HCT116 (cell line): ENCODE measurements around the gene PRMT9. TPM values are rescaled to one million over a fixed set of nuclear protein-coding genes. Genes with fewer than 3 reads are reported as not detected.

Source experiments
- ATAC-seq: fragments of 200-7000 bp; cut with Tn5 transposase; 2 replicates; pipeline ENCODE4 v1.9.1; 2020; ENCODE audit warnings: mild to moderate bottlenecking, moderate library complexity
- BruUV-seq: library from RNA; stranded (reverse); fragments of 400-500 nt; replicated peaks from 2 replicates; lab custom pipeline; 2021; lab: Mats Ljungman, UMichigan
- CTCF ChIA-PET: fragments of 300-600 bp; sonication (Branson Sonifier 250); formaldehyde crosslinking; loops from one replicate; lab custom pipeline; 2021; ENCODE audit warnings: antibody characterized with exemption; lab: Charles Lee
- POLR2A ChIA-PET: fragments of 300-600, 350-600 bp; sonication (Branson Sonifier 250); formaldehyde crosslinking; loops from one replicate; lab custom pipeline; 2021; ENCODE audit warnings: antibody characterized with exemption; lab: Charles Lee
- RAD21 ChIA-PET, 2 experiments: fragments of 300-600 bp; sonication (Branson Sonifier 250); formaldehyde crosslinking; loops; one replicate each; lab custom pipeline; 2023; ENCODE audit warnings: low total read pairs in 2 of 2; ENCODE audit not compliant: uncharacterized antibody in 2 of 2, unreplicated experiment in 2 of 2, low non-redundant PET in 1 of 2; lab: Charles Lee
- DNase-seq: peaks from one replicate; pipeline ENCODE4 v3.0.0-alpha.2; 2010; ENCODE audit warnings: low read depth, low spot score
- H2AFZ ChIP-seq: fragments of 200-600 bp; shearing (Covaris generic), sonication (generic); 2 replicates; pipeline ENCODE4 v1.6.1; 2017; ENCODE audit warnings: low read depth, mixed run types, mixed read lengths, antibody characterized with exemption, low read length; ENCODE audit not compliant: poor library complexity, severe bottlenecking
- H3K27ac ChIP-seq: 2 replicates; pipeline ENCODE4 v1.5.1; 2012; ENCODE audit warnings: low read depth, low read length
- H3K27me3 ChIP-seq: fragments of 200-600 bp; sonication (generic); 2 replicates; pipeline ENCODE4 v1.6.1; 2016; ENCODE audit warnings: mixed run types, low read length, mixed read lengths; ENCODE audit not compliant: insufficient read depth
- H3K36me3 ChIP-seq, 2 experiments: fragments of 200-500 bp in 1 of 2; fragments of 200-600 bp in 1 of 2; sonication (Bioruptor generic) in 1 of 2; sonication (generic) in 1 of 2; 2 replicates each; pipeline versions ENCODE4 v1.5.1 to v1.6.1; 2014 to 2016; ENCODE audit warnings: low read length in 2 of 2, inconsistent platforms in 1 of 2, mixed read lengths in 1 of 2, mixed run types in 1 of 2; ENCODE audit not compliant: insufficient read depth in 2 of 2, control insufficient read depth in 1 of 2
- H3K4me1 ChIP-seq, 2 experiments: fragments of 200-600 bp in 1 of 2; sonication (generic) in 1 of 2; 2 replicates each; pipeline versions ENCODE4 v1.5.1 to v1.6.1; 2012 to 2017; ENCODE audit warnings: low read length in 2 of 2, inconsistent platforms in 1 of 2, mild to moderate bottlenecking in 1 of 2, mixed read lengths in 1 of 2, mixed run types in 1 of 2, moderate library complexity in 1 of 2; ENCODE audit not compliant: insufficient read depth in 2 of 2, control insufficient read depth in 1 of 2
- H3K4me2 ChIP-seq: fragments of 200-600 bp; sonication (generic); 2 replicates; pipeline ENCODE4 v1.6.1; 2017; ENCODE audit warnings: mixed run types, low read length, mixed read lengths
- H3K4me3 ChIP-seq, 2 experiments: fragments of 200-600 bp in 1 of 2; sonication (generic) in 1 of 2; replicated peaks in 1 of 2; 2 replicates each; pipeline ENCODE4 v1.5.1; 2011 to 2016; ENCODE audit warnings: low read length in 2 of 2, control low read depth in 1 of 2, low read depth in 1 of 2, mild to moderate bottlenecking in 1 of 2, mixed read lengths in 1 of 2, mixed run types in 1 of 2
- H3K79me2 ChIP-seq: fragments of 200-600 bp; sonication (generic); 2 replicates; pipeline ENCODE4 v1.6.1; 2017; ENCODE audit warnings: mild to moderate bottlenecking, mixed run types, low read length, moderate library complexity, mixed read lengths; ENCODE audit not compliant: insufficient read depth
- H3K9ac ChIP-seq: fragments of 200-600 bp; sonication (generic); 2 replicates; pipeline ENCODE4 v1.6.1; 2016; ENCODE audit warnings: low read length, mixed read lengths
- H3K9me2 ChIP-seq: fragments of 200-600 bp; sonication (generic), shearing (Covaris generic); 2 replicates; pipeline ENCODE4 v1.6.1; 2017; ENCODE audit warnings: mixed run types, mild to moderate bottlenecking, moderate library complexity; ENCODE audit not compliant: insufficient read depth
- H3K9me3 ChIP-seq, 2 experiments: fragments of 200-500 bp in 1 of 2; fragments of 200-600 bp in 1 of 2; sonication (Bioruptor generic) in 1 of 2; sonication (generic) in 1 of 2; 2 replicates each; pipeline ENCODE4 v1.6.1; 2014 to 2017; ENCODE audit warnings: low read length in 2 of 2, mixed read lengths in 2 of 2, inconsistent platforms in 1 of 2, low read depth in 1 of 2, mild to moderate bottlenecking in 1 of 2, mixed run types in 1 of 2, moderate library complexity in 1 of 2; ENCODE audit not compliant: control insufficient read depth in 1 of 2, insufficient read depth in 1 of 2
- H4K20me1 ChIP-seq: fragments of 200-600 bp; sonication (generic), shearing (Covaris generic); 2 replicates; pipeline ENCODE4 v1.6.1; 2017; ENCODE audit warnings: mixed run types, mild to moderate bottlenecking, moderate library complexity; ENCODE audit not compliant: insufficient read depth
- CBX3 ChIP-seq: IDR thresholded peaks from 2 replicates; pipeline ENCODE4 v1.6.1; 2012; ENCODE audit warnings: low read depth
- CTCF ChIP-seq, 3 experiments: fragments of 200-600 bp in 1 of 3; sonication (generic) in 1 of 3; IDR thresholded peaks in 2 of 3; conservative IDR thresholded peaks in 1 of 3; 2 replicates each; pipeline ENCODE4 v1.5.1; 2012 to 2017; ENCODE audit warnings: low read depth in 2 of 3, low read length in 2 of 3, antibody characterized with exemption in 1 of 3, borderline replicate concordance in 1 of 3, control low read depth in 1 of 3, mild to moderate bottlenecking in 1 of 3, mixed read lengths in 1 of 3, mixed run types in 1 of 3, moderate library complexity in 1 of 3; ENCODE audit not compliant: insufficient read depth in 1 of 3
- EGR1 ChIP-seq: IDR thresholded peaks from 2 replicates; pipeline ENCODE4 v1.6.1; 2012; ENCODE audit warnings: low read depth
- ELF1 ChIP-seq: IDR thresholded peaks from 2 replicates; pipeline ENCODE4 v1.6.1; 2012; ENCODE audit warnings: low read depth, borderline replicate concordance
- EZH2 ChIP-seq: fragments of 200-600 bp; sonication (generic); IDR thresholded peaks from 2 replicates; pipeline ENCODE4 v1.6.1; 2017; ENCODE audit warnings: antibody characterized with exemption, mixed run types
- EZH2phosphoT487 ChIP-seq: fragments of 200-600 bp; IDR thresholded peaks from 2 replicates; pipeline ENCODE4 v1.6.1; 2018; ENCODE audit warnings: antibody characterized with exemption, borderline replicate concordance
- FOSL1 ChIP-seq: IDR thresholded peaks from 2 replicates; pipeline ENCODE4 v1.6.1; 2012; ENCODE audit warnings: low read depth
- JUND ChIP-seq: IDR thresholded peaks from 2 replicates; pipeline ENCODE4 v1.6.1; 2012
- MAX ChIP-seq: IDR thresholded peaks from 2 replicates; pipeline ENCODE4 v1.6.1; 2012
- POLR2A ChIP-seq: IDR thresholded peaks from 2 replicates; pipeline ENCODE4 v1.7.0; 2011; ENCODE audit warnings: borderline replicate concordance; ENCODE audit not compliant: insufficient read depth, insufficient read length; ENCODE audit errors: extremely low read depth
- POLR2AphosphoS5 ChIP-seq: IDR thresholded peaks from 2 replicates; pipeline ENCODE4 v1.6.1; 2011; ENCODE audit warnings: mild to moderate bottlenecking, low read depth, low read length, moderate library complexity
- RAD21 ChIP-seq: IDR thresholded peaks from 2 replicates; pipeline ENCODE4 v1.6.1; 2012; ENCODE audit warnings: low read depth, mild to moderate bottlenecking
- REST ChIP-seq: IDR thresholded peaks from 2 replicates; pipeline ENCODE4 v1.6.1; 2012; ENCODE audit warnings: low read depth
- SP1 ChIP-seq: IDR thresholded peaks from 2 replicates; pipeline ENCODE4 v1.6.1; 2012; ENCODE audit warnings: low read depth
- SRF ChIP-seq: IDR thresholded peaks from 2 replicates; pipeline ENCODE4 v1.6.1; 2012; ENCODE audit warnings: low read depth
- YY1 ChIP-seq: IDR thresholded peaks from 2 replicates; pipeline ENCODE4 v1.6.1; 2011; ENCODE audit warnings: low read length, low read depth, moderate library complexity, mild to moderate bottlenecking; ENCODE audit not compliant: insufficient replicate concordance; ENCODE audit errors: extremely low read depth
- ZNF274 ChIP-seq: fragments of 200-500 bp; sonication (Bioruptor generic); IDR thresholded peaks from 2 replicates; pipeline ENCODE4 v1.6.1; 2014; ENCODE audit warnings: mild to moderate bottlenecking, low read depth, low read length, inconsistent platforms
- intact Hi-C: fragments of 100-400 bp; cut with micrococcal nuclease; formaldehyde crosslinking; loops from 2 replicates; pipeline ENCODE4 v1.10.0; 2022
- total RNA-seq: library from RNA; stranded (reverse); gene quantifications from one replicate; pipeline ENCODE4 v1.2.1, GENCODE V29; 2021; ENCODE audit not compliant: unreplicated experiment
- TF ChIP-seq, protein P1 (sequence below): IDR thresholded peaks from 2 replicates; pipeline ENCODE4 v1.6.1; 2011; ENCODE audit warnings: mild to moderate bottlenecking, low read length, moderate library complexity; ENCODE audit not compliant: insufficient replicate concordance; ENCODE audit errors: extremely low read depth
- TF ChIP-seq, protein P2 (sequence below): IDR thresholded peaks from 2 replicates; pipeline ENCODE4 v1.6.1; 2012

PRMT9 gene
- total RNA-seq, 1 experiment from 2014 or later, result 5.8 TPM

GRCh38 chr4:147717878-147718277 lies 33.9 kb upstream of the PRMT9 start:
- H3K27ac ChIP-seq, result no peak overlapping the region
- no peaks in the 10 kb centered on the region for H3K27me3 ChIP-seq
- no peak overlapping the region for H3K9ac ChIP-seq
- H3K36me3 ChIP-seq, result no peaks in the 10 kb centered on the region
- ChIA-PET CTCF (no interaction called here), RAD21 (no interaction called here), POLR2A (no interaction called here)
- no peaks in the 10 kb centered on the region for H4K20me1 ChIP-seq
- H3K79me2 ChIP-seq, result no peaks in the 10 kb centered on the region
- H3K4me3 ChIP-seq, result no peak overlapping the region
- ATAC-seq (no peak), DNase-seq (no peak)
- H3K9me2 ChIP-seq, result no peaks in the 10 kb centered on the region
- TF ChIP-seq EZH2phosphoT487, result no peak
- TF ChIP-seq SRF, result no peak
- TF ChIP-seq EZH2, result no peak
- no peak for TF ChIP-seq ZNF274
- no peak for TF ChIP-seq REST
- TF ChIP-seq, protein P1, sequence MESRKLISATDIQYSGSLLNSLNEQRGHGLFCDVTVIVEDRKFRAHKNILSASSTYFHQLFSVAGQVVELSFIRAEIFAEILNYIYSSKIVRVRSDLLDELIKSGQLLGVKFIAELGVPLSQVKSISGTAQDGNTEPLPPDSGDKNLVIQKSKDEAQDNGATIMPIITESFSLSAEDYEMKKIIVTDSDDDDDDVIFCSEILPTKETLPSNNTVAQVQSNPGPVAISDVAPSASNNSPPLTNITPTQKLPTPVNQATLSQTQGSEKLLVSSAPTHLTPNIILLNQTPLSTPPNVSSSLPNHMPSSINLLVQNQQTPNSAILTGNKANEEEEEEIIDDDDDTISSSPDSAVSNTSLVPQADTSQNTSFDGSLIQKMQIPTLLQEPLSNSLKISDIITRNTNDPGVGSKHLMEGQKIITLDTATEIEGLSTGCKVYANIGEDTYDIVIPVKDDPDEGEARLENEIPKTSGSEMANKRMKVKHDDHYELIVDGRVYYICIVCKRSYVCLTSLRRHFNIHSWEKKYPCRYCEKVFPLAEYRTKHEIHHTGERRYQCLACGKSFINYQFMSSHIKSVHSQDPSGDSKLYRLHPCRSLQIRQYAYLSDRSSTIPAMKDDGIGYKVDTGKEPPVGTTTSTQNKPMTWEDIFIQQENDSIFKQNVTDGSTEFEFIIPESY, result no peak
- no peak for TF ChIP-seq ELF1
- TF ChIP-seq YY1, result no peak
- no peak for TF ChIP-seq CTCF (IDR thresholded peaks at IDR 0.05 in 2 of 3, conservative IDR thresholded peaks at IDR 0.05 in 1 of 3; ENCODE audit: borderline replicate concordance in 1 of 3, insufficient read depth in 1 of 3, low read depth in 2 of 3, low read length in 2 of 3)
- TF ChIP-seq, protein P2, sequence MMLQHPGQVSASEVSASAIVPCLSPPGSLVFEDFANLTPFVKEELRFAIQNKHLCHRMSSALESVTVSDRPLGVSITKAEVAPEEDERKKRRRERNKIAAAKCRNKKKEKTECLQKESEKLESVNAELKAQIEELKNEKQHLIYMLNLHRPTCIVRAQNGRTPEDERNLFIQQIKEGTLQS, result no peak
- no peak for TF ChIP-seq POLR2AphosphoS5
- no peak for TF ChIP-seq EGR1
- no peak for TF ChIP-seq CBX3
- no peak for TF ChIP-seq POLR2A
- TF ChIP-seq RAD21, result no peak
- TF ChIP-seq FOSL1, result no peak
- no peak for TF ChIP-seq MAX
- TF ChIP-seq SP1, result no peak
- no peak for TF ChIP-seq JUND
- H3K4me1 ChIP-seq, result no peaks in the 10 kb centered on the region
- no TSS peak for BruUV-seq
- H3K9me3 ChIP-seq, result no peaks in the 10 kb centered on the region
- intact Hi-C loops, result no loop called here
- no peak overlapping the region for H2AFZ ChIP-seq
- no peak overlapping the region for H3K4me2 ChIP-seq
